HepG2 (cell line): Measurements from ENCODE around the gene NTN5. TPM values are rescaled to one million over a fixed set of nuclear protein-coding genes. Genes with fewer than 3 reads are reported as not detected.

Experiments
- ATAC-seq: fragments of 200-7000 bp; cut with Tn5 transposase; 3 replicates; pipeline ENCODE4 v1.9.1; 2020; ENCODE audit warnings: mild to moderate bottlenecking, moderate library complexity
- BruUV-seq: library from RNA; stranded (reverse); fragments of 400-500 nt; replicated peaks from 2 replicates; lab custom pipeline; 2021; lab: Mats Ljungman, UMichigan
- CTCF ChIA-PET: fragments of 300-600 bp; formaldehyde crosslinking; extraction: SDS; loops from one replicate; lab custom pipeline; 2021; ENCODE audit warnings: low total read pairs, inconsistent platforms, low intra/inter-chr PET ratio; lab: Yijun Ruan, JAX
- POLR2A ChIA-PET: fragments of 350-600 bp; sonication (Branson Sonifier 250); formaldehyde crosslinking; loops from one replicate; lab custom pipeline; 2020; ENCODE audit warnings: antibody characterized with exemption, inconsistent platforms; lab: Yijun Ruan, JAX
- DNase-seq: peaks from one replicate; pipeline ENCODE4 v3.0.0-alpha.2; 2015; ENCODE audit warnings: low spot score
- FAIRE-seq: peaks from 3 replicates; lab custom pipeline; 2011; peaks lifted over from hg19 to GRCh38; lab: Jason Lieb, UNC
- H2AFZ ChIP-seq: one replicate; pipeline ENCODE4 v1.6.1; 2011; ENCODE audit warnings: low read length, inconsistent platforms
- H3K27ac ChIP-seq: fragments of 300-600 bp; 3 replicates; pipeline ENCODE4 v1.8.0; 2011; ENCODE audit warnings: mixed run types, mild to moderate bottlenecking, mixed read lengths, low read length, inconsistent platforms; ENCODE audit not compliant: insufficient read depth; ENCODE audit errors: extremely low read length
- H3K27me3 ChIP-seq, 2 experiments: fragments of 200-600 bp in 1 of 2; 2 replicates in 1 of 2; 3 replicates in 1 of 2; pipeline versions ENCODE4 v1.6.0 to v1.8.0; 2011; ENCODE audit warnings: low read length in 2 of 2, mild to moderate bottlenecking in 2 of 2, moderate library complexity in 2 of 2, inconsistent platforms in 1 of 2; ENCODE audit not compliant: insufficient read depth in 2 of 2, control insufficient read depth in 1 of 2
- H3K36me3 ChIP-seq, 2 experiments: fragments of 200-600 bp in 1 of 2; replicated peaks in 1 of 2; 2 replicates in 1 of 2; 3 replicates in 1 of 2; pipeline versions ENCODE4 v1.5.1 to v1.8.0; 2011; ENCODE audit warnings: low read length in 2 of 2, inconsistent platforms in 1 of 2; ENCODE audit not compliant: insufficient read depth in 2 of 2, control insufficient read depth in 1 of 2
- H3K4me1 ChIP-seq: 2 replicates; pipeline ENCODE4 v1.5.1; 2012; ENCODE audit warnings: low read length, inconsistent platforms; ENCODE audit not compliant: insufficient read depth
- H3K4me2 ChIP-seq: 2 replicates; pipeline ENCODE4 v1.6.0; 2011; ENCODE audit warnings: low read depth, low read length, inconsistent platforms
- H3K4me3 ChIP-seq, 3 experiments: fragments of 200-600 bp in 1 of 3; sonication (generic), shearing (Covaris generic) in 1 of 3; replicated peaks in 1 of 3; 2 replicates each; pipeline ENCODE4 v1.5.1; 2011 to 2016; ENCODE audit warnings: low read length in 3 of 3, inconsistent platforms in 2 of 3, low read depth in 2 of 3, mild to moderate bottlenecking in 2 of 3, control low read depth in 1 of 3, mixed read lengths in 1 of 3; ENCODE audit not compliant: insufficient read depth in 1 of 3
- H3K79me2 ChIP-seq: one replicate; pipeline ENCODE4 v1.6.1; 2011; ENCODE audit warnings: low read length, inconsistent platforms; ENCODE audit not compliant: insufficient read depth
- H3K9ac ChIP-seq: 2 replicates; pipeline ENCODE4 v1.6.0; 2011; ENCODE audit warnings: mild to moderate bottlenecking, low read depth, low read length, inconsistent platforms; ENCODE audit not compliant: insufficient read depth
- H3K9me3 ChIP-seq: 2 replicates; pipeline ENCODE4 v1.5.1; 2012; ENCODE audit warnings: mild to moderate bottlenecking, low read length
- H4K20me1 ChIP-seq: 2 replicates; pipeline ENCODE4 v1.6.0; 2011; ENCODE audit warnings: inconsistent platforms, mild to moderate bottlenecking, low read length, moderate library complexity; ENCODE audit not compliant: insufficient read depth
- AGO2 ChIP-seq: fragments of 200-400 bp; formaldehyde crosslinking; optimal IDR thresholded peaks from 2 replicates; pipeline ENCODE3; 2017; ENCODE audit warnings: mild to moderate bottlenecking, low read depth, low read length, moderate library complexity
- GABPA ChIP-seq, 2 experiments: IDR thresholded peaks; 2 replicates each; pipeline ENCODE4 v1.6.1; 2011 to 2016; ENCODE audit warnings: low read depth in 2 of 2, low read length in 1 of 2, missing biosample characterization in 1 of 2, missing genetic modification characterization in 1 of 2
- HNRNPL ChIP-seq: fragments of 200-400 bp; formaldehyde crosslinking; IDR thresholded peaks from 2 replicates; pipeline ENCODE4 v1.6.1; 2017; ENCODE audit warnings: mild to moderate bottlenecking, low read depth, low read length
- POLR2A ChIP-seq, 2 experiments: IDR thresholded peaks; 2 replicates each; pipeline ENCODE4 v1.6.1; 2011; ENCODE audit warnings: low read depth in 2 of 2, low read length in 2 of 2, mild to moderate bottlenecking in 1 of 2, moderate library complexity in 1 of 2; ENCODE audit not compliant: insufficient read depth in 1 of 2
- RBFOX2 ChIP-seq: fragments of 200-400 bp; formaldehyde crosslinking; IDR thresholded peaks from 2 replicates; pipeline ENCODE4 v1.6.1; 2017; ENCODE audit warnings: low read depth, mild to moderate bottlenecking, low read length
- THAP11 ChIP-seq: IDR thresholded peaks from 2 replicates; pipeline ENCODE4 v1.6.1; 2016; ENCODE audit warnings: missing biosample characterization, missing genetic modification reagents
- ZNF614 ChIP-seq: IDR thresholded peaks from 2 replicates; pipeline ENCODE4 v1.6.1; 2018; ENCODE audit warnings: missing biosample characterization, missing genetic modification reagents, inconsistent platforms, borderline replicate concordance
- ZNF768 ChIP-seq: sonication (generic); formaldehyde crosslinking; IDR thresholded peaks from 2 replicates; pipeline ENCODE4 v1.4.0; 2020; ENCODE audit warnings: missing genetic modification reagents
- ZNF883 ChIP-seq: sonication (generic); formaldehyde crosslinking; IDR thresholded peaks from 2 replicates; pipeline ENCODE4 v1.5.1; 2020; ENCODE audit warnings: mild to moderate bottlenecking, missing genetic modification reagents; ENCODE audit errors: not compliant biosample characterization
- WGBS: methylation state at CpG from one replicate; pipeline ENCODE4 v1.1.6; 2017; ENCODE audit warnings: low lambda C conversion rate; 5-methylcytosine and 5-hydroxymethylcytosine counted together
- in situ Hi-C: cut with HindIII; loops from 2 replicates; pipeline ENCODE4 v1.10.0; 2017; ENCODE audit warnings: low pct_unique_long_range_greater_than_20kb; ENCODE audit not compliant: extremely low pct_ligation_motif_present
- intact Hi-C: fragments of 100-400 bp; cut with micrococcal nuclease; formaldehyde crosslinking; loops from one replicate; pipeline ENCODE4 v1.10.0; 2022; ENCODE audit not compliant: unreplicated experiment
- polyA plus RNA-seq, 8 experiments: library from polyadenylated mRNA; depleted of rRNA in 3 of 8; stranded (reverse) in 7 of 8; unstranded in 1 of 8; fragments of >200 nt; fragmentation: Illumina TruSeq in 4 of 8; extraction: Trizol in 4 of 8; gene quantifications; 2 replicates each; pipeline versions ENCODE4 v1.2.1 to v1.2.3, GENCODE V29; 2011 to 2016; ENCODE audit warnings: low read depth in 4 of 8, missing spikeins in 1 of 8, mixed read lengths in 1 of 8; ENCODE audit not compliant: insufficient read depth in 1 of 8
- total RNA-seq, 5 experiments: library from RNA; depleted of rRNA; stranded (reverse); fragments of >200 nt; fragmentation: Illumina TruSeq; extraction: Trizol; gene quantifications; 2 replicates each; pipeline ENCODE4 v1.2.3, GENCODE V29; 2016; ENCODE audit warnings: low read depth in 1 of 5

Gene NTN5
- total and polyA plus RNA-seq, 2 of the 13 experiments (the other 11 are each of a cell fraction or from before 2014, with no cell fraction given): 0.05 TPM; not detected in 1

- in situ Hi-C loops (no loop called here), intact Hi-C loops (no loop called here)
- Histone ChIP-seq H3K79me2 (peaks cover 33% of the 10 kb centered on the region), H3K36me3 (peaks cover 15 to 28% of the 10 kb centered on the region in 2 experiments), H3K4me2 (peak overlapping the region; percentile 89), H3K4me1 (peaks cover 44% of the 10 kb centered on the region), H3K27me3 (no peaks in the 10 kb centered on the region; a peak in 1 of 5 replicates), H3K9me3 (no peaks in the 10 kb centered on the region), H2AFZ (no peak overlapping the region), H4K20me1 (peaks cover 38% of the 10 kb centered on the region), H3K27ac (no peak overlapping the region), H3K9ac (no peak overlapping the region; the same call in 1 of the 2 replicates), H3K4me3 (peak overlapping the region in 1 of 3 experiments; percentile 89; a peak in 1 of 6 replicates)
- 0 out of 2 replicates have a peak, but pooled peaks have one; percentile 15 for TF ChIP-seq GABPA (IDR thresholded peaks at IDR 0.05; ENCODE audit: low read depth, low read length)
- no peak for TF ChIP-seq GABPA (CRISPR knock-in tag; IDR thresholded peaks at IDR 0.05; ENCODE audit: low read depth)
- TF ChIP-seq HNRNPL: no peak
- 0 out of 4 replicates have a peak, but pooled peaks of 1 of the 2 experiments have one; percentile 31 for TF ChIP-seq POLR2A (IDR thresholded peaks at IDR 0.05; ENCODE audit: insufficient read depth in 1 of 2, low read depth in 2 of 2, low read length in 2 of 2)
- no peak for TF ChIP-seq ZNF883
- TF ChIP-seq ZNF768 (CRISPR knock-in tag): 0 out of 2 replicates have a peak, but pooled peaks have one; percentile 41
- no TSS peak for BruUV-seq
- FAIRE-seq (no peak), DNase-seq (no peak), ATAC-seq (no peak)
- ChIA-PET CTCF (no interaction called here), POLR2A (interaction anchor here (1.4 kb wide), 1 partner anchor 8 kb away, joined by 5 read pairs; no protein-coding TSS in a partner anchor)
- 96% methylated on average over 10 of the region's 12 CpGs for WGBS
These were observed 56.2 kb downstream of the NTN5 start for GRCh38 chr19:48616491-48617056.

- FAIRE-seq: no peak
These were observed 56.8 kb downstream of the NTN5 start for GRCh38 chr19:48616041-48616436.

More at GRCh38 chr19:48616041-48616436, 56.8 kb downstream of the NTN5 start:
- H3K79me2 ChIP-seq: peaks cover 33% of the 10 kb centered on the region
- DNase-seq (no peak), ATAC-seq (no peak)
- peak; percentile 79 for TF ChIP-seq RBFOX2
- peak in 1 of 2 experiments; percentile 28; a peak in 2 of 4 replicates for TF ChIP-seq POLR2A (IDR thresholded peaks at IDR 0.05; ENCODE audit: insufficient read depth in 1 of 2, low read depth in 2 of 2, low read length in 2 of 2)
- peak; percentile 56 for TF ChIP-seq AGO2
- TF ChIP-seq ZNF614: no peak
- TF ChIP-seq THAP11 (CRISPR knock-in tag): no peak
- in situ Hi-C loops: no loop called here
- H3K27ac ChIP-seq: no peak overlapping the region
- H3K27me3 ChIP-seq: no peaks in the 10 kb centered on the region; a peak in 1 of 5 replicates
- 93% methylated on average over 5 of the region's 16 CpGs for WGBS
- POLR2A ChIA-PET: interaction anchor here (1.2 kb wide), 1 partner anchor 15 kb away, joined by 3 read pairs; no protein-coding TSS in a partner anchor
- H3K9me3 ChIP-seq: no peaks in the 10 kb centered on the region
- H3K9ac ChIP-seq: no peak overlapping the region
- H3K4me1 ChIP-seq: peaks cover 44% of the 10 kb centered on the region
- intact Hi-C loops: no loop called here
- no peak overlapping the region for H3K4me2 ChIP-seq
- CTCF ChIA-PET: no interaction called here
- no peak overlapping the region for H2AFZ ChIP-seq
- H3K4me3 ChIP-seq: no peak overlapping the region
- BruUV-seq: no TSS peak
- H4K20me1 ChIP-seq: peaks cover 38% of the 10 kb centered on the region
- H3K36me3 ChIP-seq: peaks cover 15 to 28% of the 10 kb centered on the region in 2 experiments
